SK-N-SH (cell line): ENCODE results near the gene CEP78. TPM values are rescaled to one million over a fixed set of nuclear protein-coding genes. Genes with fewer than 3 reads are reported as not detected.

ENCODE experiments used
- CTCF ChIA-PET: fragments of 300-600, 350-600 bp; formaldehyde crosslinking; extraction: SDS; loops from one replicate; lab custom pipeline; 2021; lab: Yijun Ruan, JAX
- POLR2A ChIA-PET: fragments of 350-600 bp; sonication (Branson Sonifier 250); formaldehyde crosslinking; extraction: SDS; loops from one replicate; lab custom pipeline; 2020; ENCODE audit warnings: antibody characterized with exemption, inconsistent platforms; lab: Yijun Ruan, JAX
- DNase-seq: peaks from one replicate; pipeline ENCODE4 v3.0.0; 2012
- H2AFZ ChIP-seq: fragments of 200-600 bp; sonication (generic); 2 replicates; pipeline ENCODE4 v1.8.1; 2016; ENCODE audit warnings: antibody characterized with exemption, mild to moderate bottlenecking, low read depth
- H3F3A ChIP-seq: fragments of 200-600 bp; sonication (generic); replicated peaks from 2 replicates; pipeline ENCODE3; 2016; ENCODE audit warnings: antibody characterized with exemption, mild to moderate bottlenecking; ENCODE audit not compliant: insufficient read depth
- H3K27ac ChIP-seq, 2 experiments: fragments of 200-500 bp in 1 of 2; fragments of 200-600 bp in 1 of 2; sonication (Bioruptor generic) in 1 of 2; sonication (generic), shearing (Covaris generic) in 1 of 2; 2 replicates each; pipeline versions ENCODE4 v1.5.1 to v1.6.1; 2014 to 2016; ENCODE audit warnings: low read depth in 2 of 2, inconsistent platforms in 1 of 2, low read length in 1 of 2, mild to moderate bottlenecking in 1 of 2, mixed read lengths in 1 of 2
- H3K27me3 ChIP-seq: fragments of 200-600 bp; sonication (generic), shearing (Covaris generic); 2 replicates; pipeline ENCODE4 v1.6.1; 2016; ENCODE audit warnings: mixed run types; ENCODE audit not compliant: insufficient read depth
- H3K36me3 ChIP-seq, 2 experiments: fragments of 200-500 bp in 1 of 2; fragments of 200-600 bp in 1 of 2; sonication (Bioruptor generic) in 1 of 2; sonication (generic) in 1 of 2; replicated peaks in 1 of 2; 2 replicates each; pipeline versions ENCODE3 to v1.5.1; 2014 to 2016; ENCODE audit warnings: low read length in 1 of 2, mild to moderate bottlenecking in 1 of 2; ENCODE audit not compliant: insufficient read depth in 2 of 2, control insufficient read depth in 1 of 2
- H3K4me1 ChIP-seq, 2 experiments: fragments of 200-500 bp in 1 of 2; fragments of 200-600 bp in 1 of 2; sonication (Bioruptor generic) in 1 of 2; sonication (generic), shearing (Covaris generic) in 1 of 2; 2 replicates each; pipeline versions ENCODE4 v1.5.1 to v1.6.1; 2014 to 2016; ENCODE audit warnings: low read depth in 1 of 2, low read length in 1 of 2, mixed run types in 1 of 2; ENCODE audit not compliant: insufficient read depth in 2 of 2, control insufficient read depth in 1 of 2
- H3K4me2 ChIP-seq: fragments of 200-600 bp; sonication (generic), shearing (Covaris generic); 2 replicates; pipeline ENCODE4 v1.6.1; 2017; ENCODE audit warnings: mixed run types
- H3K4me3 ChIP-seq, 2 experiments: fragments of 200-500 bp in 1 of 2; fragments of 200-600 bp in 1 of 2; sonication (Bioruptor generic) in 1 of 2; sonication (generic), shearing (Covaris generic) in 1 of 2; 2 replicates each; pipeline versions ENCODE4 v1.5.1 to v1.8.1; 2014 to 2016; ENCODE audit warnings: low read depth in 2 of 2, inconsistent platforms in 1 of 2, low read length in 1 of 2, mild to moderate bottlenecking in 1 of 2, mixed read lengths in 1 of 2, moderate library complexity in 1 of 2
- H3K79me2 ChIP-seq: fragments of 200-600 bp; sonication (generic); 2 replicates; pipeline ENCODE4 v1.8.1; 2017; ENCODE audit warnings: mild to moderate bottlenecking; ENCODE audit not compliant: insufficient read depth
- H3K9ac ChIP-seq: fragments of 200-600 bp; sonication (generic); 2 replicates; pipeline ENCODE4 v1.6.1; 2017; ENCODE audit warnings: mixed run types
- H3K9me2 ChIP-seq: fragments of 200-600 bp; sonication (generic); 2 replicates; pipeline ENCODE4 v1.6.1; 2017; ENCODE audit warnings: mixed run types
- H3K9me3 ChIP-seq: fragments of 200-600 bp; sonication (generic); 2 replicates; pipeline ENCODE4 v1.6.1; 2017; ENCODE audit warnings: mixed run types, mild to moderate bottlenecking, moderate library complexity
- H4K20me1 ChIP-seq: fragments of 200-600 bp; sonication (generic); 2 replicates; pipeline ENCODE4 v1.6.1; 2017; ENCODE audit warnings: mild to moderate bottlenecking, mixed run types; ENCODE audit not compliant: insufficient read depth
- CHD2 ChIP-seq: fragments of 150-350 bp; IDR thresholded peaks from 2 replicates; pipeline ENCODE4 v1.6.1; 2018; ENCODE audit warnings: low read length; ENCODE audit not compliant: partially characterized antibody
- FOSL2 ChIP-seq: IDR thresholded peaks from 2 replicates; pipeline ENCODE4 v1.4.0; 2012; ENCODE audit warnings: low read depth, mild to moderate bottlenecking, moderate library complexity, borderline replicate concordance
- FOXJ3 ChIP-seq: sonication (generic); formaldehyde crosslinking; IDR thresholded peaks from 2 replicates; pipeline ENCODE4 v1.5.1; 2020; ENCODE audit warnings: mild to moderate bottlenecking, missing genetic modification reagents
- GATA2 ChIP-seq: sonication (generic); formaldehyde crosslinking; IDR thresholded peaks from 2 replicates; pipeline ENCODE4 v1.5.0; 2020; ENCODE audit warnings: mild to moderate bottlenecking, missing genetic modification reagents
- JUND ChIP-seq: IDR thresholded peaks from 2 replicates; pipeline ENCODE4 v1.4.0; 2012
- MXI1 ChIP-seq: IDR thresholded peaks from 2 replicates; pipeline ENCODE4 v1.6.1; 2012; ENCODE audit warnings: mild to moderate bottlenecking, low read depth, low read length, improper control_type of control experiment
- NFIC ChIP-seq: IDR thresholded peaks from 2 replicates; pipeline ENCODE4 v1.4.0; 2012; ENCODE audit warnings: borderline replicate concordance
- POLR2AphosphoS5 ChIP-seq: IDR thresholded peaks from 2 replicates; pipeline ENCODE4 v1.6.1; 2012; ENCODE audit warnings: low read depth, low read length
- RCOR1 ChIP-seq: fragments of 150-350 bp; IDR thresholded peaks from 2 replicates; pipeline ENCODE4 v1.6.1; 2017; ENCODE audit warnings: antibody characterized with exemption, low read length
- SIN3A ChIP-seq: IDR thresholded peaks from 2 replicates; pipeline ENCODE4 v1.6.1; 2012; ENCODE audit warnings: low read depth, mild to moderate bottlenecking, low read length, moderate library complexity, borderline replicate concordance
- TAF1 ChIP-seq: IDR thresholded peaks from 2 replicates; pipeline ENCODE4 v1.6.1; 2012; ENCODE audit warnings: low read depth, mild to moderate bottlenecking, low read length, moderate library complexity, borderline replicate concordance
- TCF12 ChIP-seq: IDR thresholded peaks from 2 replicates; pipeline ENCODE4 v1.4.0; 2012
- YY1 ChIP-seq: IDR thresholded peaks from 2 replicates; pipeline ENCODE4 v1.4.0; 2012; ENCODE audit warnings: low read depth, mild to moderate bottlenecking
- WGBS: methylation state at CpG from one replicate; pipeline ENCODE4 v1.1.6; 2017; ENCODE audit warnings: low lambda C conversion rate; 5-methylcytosine and 5-hydroxymethylcytosine counted together
- polyA plus RNA-seq, 3 experiments: library from polyadenylated mRNA; depleted of rRNA; stranded (reverse); fragments of >200 nt; gene quantifications; 2 replicates each; pipeline ENCODE4 v1.2.3, GENCODE V29; 2012
- TF ChIP-seq, protein P1 (sequence below): IDR thresholded peaks from 2 replicates; pipeline ENCODE4 v1.4.0; 2012; ENCODE audit warnings: low read depth
- TF ChIP-seq, protein P2 (sequence below): IDR thresholded peaks from 2 replicates; pipeline ENCODE4 v1.4.0; 2012; ENCODE audit warnings: low read depth, borderline replicate concordance
- TF ChIP-seq, protein P3 (sequence below): IDR thresholded peaks from 2 replicates; pipeline ENCODE4 v1.6.1; 2012; ENCODE audit warnings: mild to moderate bottlenecking, low read depth, low read length, moderate library complexity
- TF ChIP-seq, protein P4 (sequence below): IDR thresholded peaks from 2 replicates; pipeline ENCODE4 v1.4.0; 2012; ENCODE audit warnings: low read depth, borderline replicate concordance
- TF ChIP-seq, protein P5 (sequence below): fragments of 150-350 bp; IDR thresholded peaks from 2 replicates; pipeline ENCODE4 v1.6.1; 2016; ENCODE audit warnings: mild to moderate bottlenecking, low read depth, low read length
- TF ChIP-seq, protein P6 (sequence below): fragments of 200-600 bp; sonication (generic); IDR thresholded peaks from 2 replicates; pipeline ENCODE4 v1.6.1; 2017; ENCODE audit warnings: antibody characterized with exemption, mild to moderate bottlenecking, moderate library complexity

The CEP78 gene
- polyA plus RNA-seq, 1 of the 3 experiments (the other 2 are of a cell fraction): 6.2 TPM

DNA sequence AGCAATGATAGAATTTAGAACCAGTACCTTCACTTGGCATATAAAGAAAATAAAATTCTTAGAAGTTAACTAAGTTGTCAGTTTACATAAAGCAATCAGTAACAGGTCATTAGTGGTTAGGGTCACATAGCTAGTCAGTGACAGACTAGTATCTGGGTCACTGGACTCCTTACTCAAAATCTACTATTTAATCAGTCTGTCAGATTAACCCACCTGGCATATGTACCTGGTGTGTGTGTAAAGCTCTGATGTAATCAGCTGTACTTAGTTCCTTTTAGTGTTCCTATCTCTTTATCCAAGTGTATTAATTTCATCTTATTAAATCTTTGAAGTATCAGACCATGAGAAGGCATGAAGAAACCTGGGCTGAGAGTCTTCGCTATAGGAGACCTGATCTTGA is 7.3 kb downstream of the CEP78 start:
- no peak overlapping the region for H3K9ac ChIP-seq
- H3K27ac ChIP-seq: no peak overlapping the region
- ChIA-PET CTCF (no interaction called here), POLR2A (no interaction called here)
- H3K4me3 ChIP-seq: no peak overlapping the region
- H2AFZ ChIP-seq: no peak overlapping the region
- H3F3A ChIP-seq: no peaks in the 10 kb centered on the region
- H4K20me1 ChIP-seq: no peaks in the 10 kb centered on the region
- H3K36me3 ChIP-seq: peaks cover 32 to 36% of the 10 kb centered on the region in 2 experiments
- WGBS: 100% methylated on average over 1 of the region's 1 CpG
- no peaks in the 10 kb centered on the region for H3K9me2 ChIP-seq
- H3K9me3 ChIP-seq: no peaks in the 10 kb centered on the region
- peaks cover 8% of the 10 kb centered on the region for H3K79me2 ChIP-seq
- no peaks in the 10 kb centered on the region for H3K27me3 ChIP-seq
- TF ChIP-seq MXI1 (no peak), SIN3A (no peak), TCF12 (no peak), POLR2AphosphoS5 (no peak), FOXJ3 (CRISPR knock-in tag) (no peak), GATA2 (CRISPR knock-in tag) (no peak)
- no peak overlapping the region for H3K4me2 ChIP-seq
- DNase-seq: no peak
- H3K4me1 ChIP-seq: no peaks in the 10 kb centered on the region

DNA sequence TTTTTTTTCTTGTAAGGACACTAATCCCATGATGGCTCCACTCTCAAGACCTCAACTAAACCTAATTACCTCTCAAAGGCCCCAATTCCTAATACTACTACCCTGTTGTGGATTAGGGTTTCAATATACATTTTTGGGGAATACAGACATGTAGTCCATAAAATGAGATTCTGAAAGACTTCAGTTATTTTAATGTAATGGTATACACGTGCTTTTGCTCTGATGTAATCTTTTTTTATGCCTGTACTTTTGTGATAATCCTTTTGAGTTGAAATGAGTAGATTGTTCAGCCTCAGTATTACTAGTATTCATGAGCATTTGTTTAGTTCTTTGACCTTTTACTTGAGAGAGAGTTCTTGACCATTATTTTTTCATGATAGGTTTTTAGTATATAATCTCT is 9.5 kb downstream of the CEP78 start:
- H3K4me2 ChIP-seq: no peak overlapping the region
- H3K36me3 ChIP-seq: peaks cover 44 to 49% of the 10 kb centered on the region in 2 experiments
- no peaks in the 10 kb centered on the region for H4K20me1 ChIP-seq
- CTCF ChIA-PET: no interaction called here
- H3K9me3 ChIP-seq: no peaks in the 10 kb centered on the region
- no peak overlapping the region for H2AFZ ChIP-seq
- POLR2A ChIA-PET: no interaction called here
- H3K9me2 ChIP-seq: no peaks in the 10 kb centered on the region
- no peaks in the 10 kb centered on the region for H3K4me1 ChIP-seq
- no peak overlapping the region for H3K9ac ChIP-seq
- DNase-seq: no peak
- H3K4me3 ChIP-seq: no peak overlapping the region
- H3K27me3 ChIP-seq: no peaks in the 10 kb centered on the region
- H3F3A ChIP-seq: no peaks in the 10 kb centered on the region
- no peak overlapping the region for H3K27ac ChIP-seq
- WGBS: 92% methylated on average over 1 of the region's 1 CpG
- H3K79me2 ChIP-seq: no peaks in the 10 kb centered on the region; the same call in 1 of the 2 replicates
- TF ChIP-seq RCOR1 (no peak), NFIC (no peak), YY1 (no peak), CHD2 (no peak), TAF1 (no peak), JUND (no peak), GATA2 (CRISPR knock-in tag) (no peak), FOSL2 (no peak), SIN3A (no peak), FOXJ3 (CRISPR knock-in tag) (no peak), MXI1 (no peak)
- TF ChIP-seq, protein P1, sequence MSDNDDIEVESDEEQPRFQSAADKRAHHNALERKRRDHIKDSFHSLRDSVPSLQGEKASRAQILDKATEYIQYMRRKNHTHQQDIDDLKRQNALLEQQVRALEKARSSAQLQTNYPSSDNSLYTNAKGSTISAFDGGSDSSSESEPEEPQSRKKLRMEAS: no peak
- TF ChIP-seq, protein P2, sequence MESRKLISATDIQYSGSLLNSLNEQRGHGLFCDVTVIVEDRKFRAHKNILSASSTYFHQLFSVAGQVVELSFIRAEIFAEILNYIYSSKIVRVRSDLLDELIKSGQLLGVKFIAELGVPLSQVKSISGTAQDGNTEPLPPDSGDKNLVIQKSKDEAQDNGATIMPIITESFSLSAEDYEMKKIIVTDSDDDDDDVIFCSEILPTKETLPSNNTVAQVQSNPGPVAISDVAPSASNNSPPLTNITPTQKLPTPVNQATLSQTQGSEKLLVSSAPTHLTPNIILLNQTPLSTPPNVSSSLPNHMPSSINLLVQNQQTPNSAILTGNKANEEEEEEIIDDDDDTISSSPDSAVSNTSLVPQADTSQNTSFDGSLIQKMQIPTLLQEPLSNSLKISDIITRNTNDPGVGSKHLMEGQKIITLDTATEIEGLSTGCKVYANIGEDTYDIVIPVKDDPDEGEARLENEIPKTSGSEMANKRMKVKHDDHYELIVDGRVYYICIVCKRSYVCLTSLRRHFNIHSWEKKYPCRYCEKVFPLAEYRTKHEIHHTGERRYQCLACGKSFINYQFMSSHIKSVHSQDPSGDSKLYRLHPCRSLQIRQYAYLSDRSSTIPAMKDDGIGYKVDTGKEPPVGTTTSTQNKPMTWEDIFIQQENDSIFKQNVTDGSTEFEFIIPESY: no peak
- TF ChIP-seq, protein P3, sequence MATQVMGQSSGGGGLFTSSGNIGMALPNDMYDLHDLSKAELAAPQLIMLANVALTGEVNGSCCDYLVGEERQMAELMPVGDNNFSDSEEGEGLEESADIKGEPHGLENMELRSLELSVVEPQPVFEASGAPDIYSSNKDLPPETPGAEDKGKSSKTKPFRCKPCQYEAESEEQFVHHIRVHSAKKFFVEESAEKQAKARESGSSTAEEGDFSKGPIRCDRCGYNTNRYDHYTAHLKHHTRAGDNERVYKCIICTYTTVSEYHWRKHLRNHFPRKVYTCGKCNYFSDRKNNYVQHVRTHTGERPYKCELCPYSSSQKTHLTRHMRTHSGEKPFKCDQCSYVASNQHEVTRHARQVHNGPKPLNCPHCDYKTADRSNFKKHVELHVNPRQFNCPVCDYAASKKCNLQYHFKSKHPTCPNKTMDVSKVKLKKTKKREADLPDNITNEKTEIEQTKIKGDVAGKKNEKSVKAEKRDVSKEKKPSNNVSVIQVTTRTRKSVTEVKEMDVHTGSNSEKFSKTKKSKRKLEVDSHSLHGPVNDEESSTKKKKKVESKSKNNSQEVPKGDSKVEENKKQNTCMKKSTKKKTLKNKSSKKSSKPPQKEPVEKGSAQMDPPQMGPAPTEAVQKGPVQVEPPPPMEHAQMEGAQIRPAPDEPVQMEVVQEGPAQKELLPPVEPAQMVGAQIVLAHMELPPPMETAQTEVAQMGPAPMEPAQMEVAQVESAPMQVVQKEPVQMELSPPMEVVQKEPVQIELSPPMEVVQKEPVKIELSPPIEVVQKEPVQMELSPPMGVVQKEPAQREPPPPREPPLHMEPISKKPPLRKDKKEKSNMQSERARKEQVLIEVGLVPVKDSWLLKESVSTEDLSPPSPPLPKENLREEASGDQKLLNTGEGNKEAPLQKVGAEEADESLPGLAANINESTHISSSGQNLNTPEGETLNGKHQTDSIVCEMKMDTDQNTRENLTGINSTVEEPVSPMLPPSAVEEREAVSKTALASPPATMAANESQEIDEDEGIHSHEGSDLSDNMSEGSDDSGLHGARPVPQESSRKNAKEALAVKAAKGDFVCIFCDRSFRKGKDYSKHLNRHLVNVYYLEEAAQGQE: no peak
- TF ChIP-seq, protein P4, sequence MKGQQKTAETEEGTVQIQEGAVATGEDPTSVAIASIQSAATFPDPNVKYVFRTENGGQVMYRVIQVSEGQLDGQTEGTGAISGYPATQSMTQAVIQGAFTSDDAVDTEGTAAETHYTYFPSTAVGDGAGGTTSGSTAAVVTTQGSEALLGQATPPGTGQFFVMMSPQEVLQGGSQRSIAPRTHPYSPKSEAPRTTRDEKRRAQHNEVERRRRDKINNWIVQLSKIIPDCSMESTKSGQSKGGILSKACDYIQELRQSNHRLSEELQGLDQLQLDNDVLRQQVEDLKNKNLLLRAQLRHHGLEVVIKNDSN: no peak
- TF ChIP-seq, protein P5, sequence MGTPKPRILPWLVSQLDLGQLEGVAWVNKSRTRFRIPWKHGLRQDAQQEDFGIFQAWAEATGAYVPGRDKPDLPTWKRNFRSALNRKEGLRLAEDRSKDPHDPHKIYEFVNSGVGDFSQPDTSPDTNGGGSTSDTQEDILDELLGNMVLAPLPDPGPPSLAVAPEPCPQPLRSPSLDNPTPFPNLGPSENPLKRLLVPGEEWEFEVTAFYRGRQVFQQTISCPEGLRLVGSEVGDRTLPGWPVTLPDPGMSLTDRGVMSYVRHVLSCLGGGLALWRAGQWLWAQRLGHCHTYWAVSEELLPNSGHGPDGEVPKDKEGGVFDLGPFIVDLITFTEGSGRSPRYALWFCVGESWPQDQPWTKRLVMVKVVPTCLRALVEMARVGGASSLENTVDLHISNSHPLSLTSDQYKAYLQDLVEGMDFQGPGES: no peak
- TF ChIP-seq, protein P6, sequence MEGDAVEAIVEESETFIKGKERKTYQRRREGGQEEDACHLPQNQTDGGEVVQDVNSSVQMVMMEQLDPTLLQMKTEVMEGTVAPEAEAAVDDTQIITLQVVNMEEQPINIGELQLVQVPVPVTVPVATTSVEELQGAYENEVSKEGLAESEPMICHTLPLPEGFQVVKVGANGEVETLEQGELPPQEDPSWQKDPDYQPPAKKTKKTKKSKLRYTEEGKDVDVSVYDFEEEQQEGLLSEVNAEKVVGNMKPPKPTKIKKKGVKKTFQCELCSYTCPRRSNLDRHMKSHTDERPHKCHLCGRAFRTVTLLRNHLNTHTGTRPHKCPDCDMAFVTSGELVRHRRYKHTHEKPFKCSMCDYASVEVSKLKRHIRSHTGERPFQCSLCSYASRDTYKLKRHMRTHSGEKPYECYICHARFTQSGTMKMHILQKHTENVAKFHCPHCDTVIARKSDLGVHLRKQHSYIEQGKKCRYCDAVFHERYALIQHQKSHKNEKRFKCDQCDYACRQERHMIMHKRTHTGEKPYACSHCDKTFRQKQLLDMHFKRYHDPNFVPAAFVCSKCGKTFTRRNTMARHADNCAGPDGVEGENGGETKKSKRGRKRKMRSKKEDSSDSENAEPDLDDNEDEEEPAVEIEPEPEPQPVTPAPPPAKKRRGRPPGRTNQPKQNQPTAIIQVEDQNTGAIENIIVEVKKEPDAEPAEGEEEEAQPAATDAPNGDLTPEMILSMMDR: no peak
